Epithelial cell of prostate (primary cell): ENCODE measurements around the gene MYL7.
"Not testable (repeated sequence)": the region's sequence is repeated elsewhere in the genome, so short reads cannot be mapped to it uniquely, and the experiment has no call there.

Source experiments
- DNase-seq: peaks from one replicate; pipeline ENCODE4 v3.0.0-alpha.2; 2011; ENCODE audit warnings: low read depth, low spot score
- H3K27ac ChIP-seq: fragments of 450-650 bp; 2 replicates; pipeline ENCODE4 v1.5.1; 2017; ENCODE audit warnings: mild to moderate bottlenecking

The MYL7 gene

GRCh38 chr7:44138698-44139097 lies 2.4 kb downstream of the MYL7 start:
- no peak overlapping the region for H3K27ac ChIP-seq
- no peak for DNase-seq

GRCh38 chr7:44136731-44137130 lies 4.4 kb downstream of the MYL7 start:
- no peak for DNase-seq
- no peak overlapping the region for H3K27ac ChIP-seq

- H3K27ac ChIP-seq = no peak overlapping the region
- no peak for DNase-seq
Observed at GRCh38 chr7:44134943-44135628, 6.0 kb downstream of the MYL7 start.

GRCh38 chr7:44133295-44133694 lies 7.8 kb downstream of the MYL7 start:
- no peak overlapping the region for H3K27ac ChIP-seq
- DNase-seq = no peak

- DNase-seq = no peak
- no peak overlapping the region for H3K27ac ChIP-seq
Observed at GRCh38 chr7:44132039-44132438, 9.1 kb downstream of the MYL7 start.

- DNase-seq = no peak
- no peak overlapping the region for H3K27ac ChIP-seq
Observed at GRCh38 chr7:44131173-44132029, 9.7 kb downstream of the MYL7 start.

- DNase-seq = no peak
- no peak overlapping the region for H3K27ac ChIP-seq
Observed at GRCh38 chr7:44128721-44129582, 12.2 kb downstream of the MYL7 start.

- H3K27ac ChIP-seq = no peak overlapping the region
Observed at GRCh38 chr7:44127161-44127560, 14.0 kb downstream of the MYL7 start.

GRCh38 chr7:44126574-44126973 lies 14.6 kb downstream of the MYL7 start:
- not testable (repeated sequence) for DNase-seq, H3K27ac ChIP-seq

More at GRCh38 chr7:44127161-44127560, 14.0 kb downstream of the MYL7 start:
- DNase-seq = no peak

- no peak overlapping the region for H3K27ac ChIP-seq
- DNase-seq = no peak
Observed at GRCh38 chr7:44124822-44125202, 16.3 kb downstream of the MYL7 start.

GRCh38 chr7:44123190-44124003 lies 17.7 kb downstream of the MYL7 start, which contains the start of gene POLD2:
Gene POLD2 (minus strand): TSS chr7:44123548. CDS start chr7:44122053, 1,495 bp downstream.
- H3K27ac ChIP-seq = no peak within 1 kb of the TSS
- peak; percentile 45 for DNase-seq

GRCh38 chr7:44122529-44122928 lies 18.6 kb downstream of the MYL7 start:
- DNase-seq = no peak
- H3K27ac ChIP-seq = no peak overlapping the region

GRCh38 chr7:44121761-44122420 lies 19.2 kb downstream of the MYL7 start:
- DNase-seq = no peak
- no peak overlapping the region for H3K27ac ChIP-seq

- H3K27ac ChIP-seq = no peak overlapping the region
- DNase-seq = no peak
Observed at GRCh38 chr7:44120395-44120794, 20.7 kb downstream of the MYL7 start.

- no peak overlapping the region for H3K27ac ChIP-seq
- no peak for DNase-seq
Observed at GRCh38 chr7:44119829-44120380, 21.2 kb downstream of the MYL7 start.

- no peak for DNase-seq
- no peak overlapping the region for H3K27ac ChIP-seq
Observed at GRCh38 chr7:44117801-44118429, 23.2 kb downstream of the MYL7 start.

- no peak overlapping the region for H3K27ac ChIP-seq
- no peak for DNase-seq
Observed at GRCh38 chr7:44116789-44117666, 24.1 kb downstream of the MYL7 start.
